GM12892 (cell line): ENCODE measurements around the gene SLC6A9.

ENCODE experiments used
- POLR2A ChIP-seq: IDR thresholded peaks from 2 replicates; pipeline ENCODE4 v1.6.1; 2011; ENCODE audit warnings: low read depth, low read length, control low read depth
- POLR2AphosphoS5 ChIP-seq: IDR thresholded peaks from 2 replicates; pipeline ENCODE4 v1.6.1; 2011; ENCODE audit warnings: low read depth, low read length, control low read depth

DNA sequence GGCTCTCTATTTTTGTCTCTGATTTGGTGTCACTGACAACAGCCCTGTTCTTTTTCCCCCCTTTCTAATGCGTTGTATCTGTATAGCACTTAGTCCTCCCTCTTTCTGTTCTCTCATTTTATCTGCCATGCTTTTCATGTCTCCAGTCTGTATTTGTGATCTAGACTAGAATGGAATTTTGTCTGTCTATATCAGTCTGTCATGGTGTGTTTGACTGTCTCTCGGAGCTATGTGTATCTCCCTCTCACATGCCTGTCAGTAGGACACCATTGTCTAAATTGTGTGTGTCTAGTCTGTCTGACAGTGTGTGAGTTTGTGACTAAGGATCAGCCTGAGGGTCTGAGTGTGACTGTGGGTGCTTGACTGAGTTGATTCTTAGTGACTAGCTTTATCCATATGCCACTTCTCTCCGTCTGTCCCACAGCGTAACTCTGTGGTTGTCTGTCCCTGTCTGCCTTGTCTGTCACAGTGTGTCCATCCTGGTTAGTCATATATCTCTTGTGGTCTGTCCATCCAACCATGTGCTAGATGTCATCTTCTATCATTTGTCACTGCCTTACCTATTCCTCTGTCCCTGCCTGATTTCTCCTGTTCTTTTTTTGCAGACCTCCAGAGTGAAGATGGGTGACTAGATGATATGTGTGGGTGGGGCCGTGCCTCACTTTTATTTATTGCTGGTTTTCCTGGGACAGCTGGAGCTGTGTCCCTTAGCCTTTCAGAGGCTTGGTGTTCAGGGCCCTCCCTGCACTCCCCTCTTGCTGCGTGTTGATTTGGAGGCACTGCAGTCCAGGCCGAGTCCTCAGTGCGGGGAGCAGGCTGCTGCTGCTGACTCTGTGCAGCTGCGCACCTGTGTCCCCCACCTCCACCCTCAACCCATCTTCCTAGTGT is 53.6 kb downstream of the SLC6A9 start:
- no peak for TF ChIP-seq POLR2AphosphoS5
- no peak for TF ChIP-seq POLR2A
